HG02870 (cell line): ENCODE measurements around the gene TSPAN16.
"Not testable (repeated sequence)": the region's sequence is repeated elsewhere in the genome, so short reads cannot be mapped to it uniquely, and the experiment has no call there.

ENCODE experiments used
- ATAC-seq: cut with Tn5 transposase; IDR thresholded peaks from one replicate; pipeline ENCODE4 v1.9.1; 2021; ENCODE audit warnings: mild to moderate bottlenecking, moderate library complexity; ENCODE audit not compliant: unreplicated experiment

The TSPAN16 gene

DNA sequence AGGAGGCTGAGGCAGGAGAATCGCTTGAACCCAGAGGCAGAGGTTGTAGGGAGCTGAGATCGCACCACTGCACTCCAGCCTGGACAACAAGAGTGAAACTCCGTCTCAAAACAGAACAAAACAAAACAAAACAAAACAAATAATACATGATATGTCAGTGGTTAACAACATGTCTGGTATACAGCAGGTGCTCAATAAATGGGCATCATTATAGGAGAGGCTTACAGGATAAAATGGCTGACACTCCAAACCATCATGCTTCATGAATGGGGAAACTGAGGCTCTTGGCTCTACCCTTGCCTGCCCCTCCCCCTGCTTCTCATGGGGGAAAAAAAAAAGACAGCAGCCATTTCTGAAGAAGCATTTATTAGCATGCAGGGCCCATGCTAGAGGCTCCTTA lies 46.5 kb downstream of the TSPAN16 start:
- no peak for ATAC-seq

- ATAC-seq, result no peak
Observed at GRCh38 chr19:11345122-11345803, 49.3 kb downstream of the TSPAN16 start.

- peak; percentile 91 for ATAC-seq
Observed at GRCh38 chr19:11346104-11346940, 50.4 kb downstream of the TSPAN16 start, which contains the start of the genes CCDC159 and TMEM205. Gene CCDC159 (plus strand): TSS chr19:11346519. CDS start chr19:11346607, 88 bp downstream. Gene TMEM205 (minus strand): TSS chr19:11346268. CDS start chr19:11345619, 649 bp downstream.

GRCh38 chr19:11347546-11348039 lies 51.6 kb downstream of the TSPAN16 start:
- no peak for ATAC-seq

GRCh38 chr19:11349171-11349570 lies 53.2 kb downstream of the TSPAN16 start:
- ATAC-seq, result no peak

- not testable (repeated sequence) for ATAC-seq
Observed at GRCh38 chr19:11354102-11354501, 58.1 kb downstream of the TSPAN16 start.

GRCh38 chr19:11355160-11356073 lies 59.5 kb downstream of the TSPAN16 start, which contains the start of gene PLPPR2:
Gene PLPPR2 (plus strand): TSS chr19:11355432. CDS start chr19:11357674, 2,242 bp downstream.
- ATAC-seq, result no peak

GRCh38 chr19:11356074-11356397 lies 60.1 kb downstream of the TSPAN16 start:
- ATAC-seq, result no peak

DNA sequence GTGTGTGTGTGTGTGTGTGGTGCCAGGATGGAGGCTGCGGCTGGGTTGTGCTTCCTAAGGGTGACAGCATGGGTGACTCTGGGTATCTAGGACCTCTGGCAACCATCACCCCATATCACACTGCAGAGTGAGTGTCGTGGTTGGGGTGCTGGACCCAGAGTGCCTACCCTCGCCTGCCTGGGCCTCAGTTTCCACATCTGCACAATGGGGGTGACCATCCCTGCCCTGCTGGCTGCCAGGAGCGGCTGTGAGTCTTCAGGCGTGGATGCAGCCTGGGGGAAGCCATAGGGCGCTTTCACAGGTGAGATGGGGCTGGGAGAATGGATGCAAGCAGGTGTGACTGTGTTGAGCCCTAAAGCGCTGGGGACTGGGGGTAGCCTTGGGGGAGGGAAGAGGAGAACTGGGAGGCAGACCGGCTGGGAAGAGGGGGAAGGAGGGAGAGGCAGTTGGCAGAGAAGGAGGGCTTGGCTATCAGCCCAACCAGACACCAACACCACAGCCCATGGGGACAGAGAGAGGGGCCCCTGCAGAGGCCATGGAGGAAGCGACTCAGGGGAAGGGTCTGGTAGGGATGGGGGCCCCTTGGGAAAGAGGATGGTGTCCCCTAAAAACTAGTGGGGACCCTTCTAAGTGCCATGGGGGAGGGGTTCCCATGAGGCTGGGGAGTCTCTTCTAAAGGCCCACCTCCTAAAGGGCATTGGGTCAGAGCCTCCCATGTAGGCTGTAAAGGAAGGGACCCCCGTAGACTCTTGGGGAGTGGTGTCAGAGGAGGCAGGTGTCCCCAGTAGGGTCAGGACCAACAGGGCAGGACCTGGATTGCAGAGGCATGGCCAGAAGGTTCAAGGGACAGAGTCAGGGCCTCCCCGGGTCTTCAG lies 61.0 kb downstream of the TSPAN16 start:
- no peak for ATAC-seq

DNA sequence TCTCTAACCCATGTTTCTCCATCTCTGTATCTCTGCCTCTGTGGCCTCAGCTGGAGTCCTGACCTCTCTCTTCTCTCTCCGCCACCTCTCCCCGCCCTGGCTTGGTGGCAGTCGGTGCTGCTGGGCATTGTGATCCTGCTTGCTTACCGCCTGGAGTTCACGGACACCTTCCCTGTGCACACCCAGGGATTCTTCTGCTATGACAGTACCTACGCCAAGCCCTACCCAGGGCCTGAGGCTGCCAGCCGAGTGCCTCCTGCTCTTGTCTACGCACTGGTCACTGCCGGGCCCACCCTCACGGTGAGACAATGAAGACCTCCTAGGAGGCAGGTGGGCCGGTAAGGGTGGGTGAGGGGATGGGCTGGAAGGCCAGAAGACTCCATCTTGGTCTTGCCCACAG lies 63.5 kb downstream of the TSPAN16 start:
- ATAC-seq, result no peak

- no peak for ATAC-seq
Observed at GRCh38 chr19:11361037-11361770, 65.2 kb downstream of the TSPAN16 start.

DNA sequence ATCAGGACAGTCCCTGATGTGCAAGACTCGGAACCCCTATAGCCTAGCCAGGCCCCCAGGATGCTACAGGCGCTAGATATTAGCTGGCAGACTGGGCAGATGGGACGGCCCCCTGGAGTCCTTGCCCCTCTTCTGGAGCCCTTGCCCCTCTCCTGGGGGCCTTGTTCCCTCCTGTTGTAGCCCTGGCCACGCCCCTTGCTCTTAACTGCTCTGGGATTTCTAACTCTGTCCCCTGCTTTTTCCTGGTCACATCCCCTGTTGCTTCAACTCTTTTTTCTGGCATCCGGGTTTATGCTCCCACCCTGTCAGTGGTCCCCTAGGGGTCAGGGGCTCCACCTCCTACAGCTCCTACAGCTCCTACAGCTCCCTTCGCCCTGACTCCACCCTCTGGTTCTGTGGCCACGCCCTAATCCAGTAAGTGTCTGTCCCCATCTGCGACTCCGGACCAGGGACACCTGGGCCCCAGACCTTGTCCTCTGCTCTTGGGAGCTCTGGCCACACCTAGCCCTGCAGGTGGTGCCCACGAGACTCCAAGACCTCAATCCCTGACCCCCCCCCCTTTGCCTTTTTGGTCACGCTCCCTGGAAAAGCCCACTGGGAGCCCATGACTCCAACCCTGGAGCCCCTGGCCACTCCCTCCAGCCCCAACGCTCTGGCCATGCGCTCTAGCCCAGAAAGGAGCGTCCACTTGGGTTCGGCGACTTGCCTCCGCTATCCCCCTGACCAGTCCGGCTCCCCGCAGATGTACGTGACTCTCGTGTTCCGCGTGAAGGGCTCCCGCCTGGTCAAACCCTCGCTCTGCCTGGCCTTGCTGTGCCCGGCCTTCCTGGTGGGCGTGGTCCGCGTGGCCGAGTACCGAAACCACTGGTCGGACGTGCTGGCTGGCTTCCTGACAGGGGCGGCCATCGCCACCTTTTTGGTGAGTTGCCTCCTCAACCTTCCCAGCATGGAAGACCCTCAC lies 66.1 kb downstream of the TSPAN16 start:
- no peak for ATAC-seq

DNA sequence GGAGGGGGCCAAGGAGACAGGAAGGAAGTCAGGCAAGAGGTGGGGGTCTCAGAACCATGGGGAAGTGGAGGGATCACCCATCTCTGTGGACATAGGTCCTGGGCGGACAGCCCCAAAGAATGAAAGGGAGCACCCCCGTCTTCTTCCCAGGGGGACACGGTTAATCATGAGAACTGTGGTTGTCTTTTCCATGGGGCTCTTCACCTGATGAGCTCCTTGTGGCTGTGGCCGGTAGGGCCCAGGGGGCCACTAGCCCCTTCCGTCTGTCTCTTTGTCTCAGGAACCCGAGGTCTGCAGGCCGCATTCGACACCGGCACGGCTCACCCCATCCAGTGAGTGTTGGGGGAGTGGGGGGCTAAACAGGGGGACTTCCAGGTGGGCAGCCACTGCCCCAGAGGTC lies 67.9 kb downstream of the TSPAN16 start:
- no peak for ATAC-seq

- ATAC-seq, result no peak
Observed at GRCh38 chr19:11364296-11364904, 68.4 kb downstream of the TSPAN16 start.

GRCh38 chr19:11364935-11365334 lies 69.0 kb downstream of the TSPAN16 start:
- no peak for ATAC-seq
